ENCODE data around the gene IRS2.

Gene IRS2

DNA sequence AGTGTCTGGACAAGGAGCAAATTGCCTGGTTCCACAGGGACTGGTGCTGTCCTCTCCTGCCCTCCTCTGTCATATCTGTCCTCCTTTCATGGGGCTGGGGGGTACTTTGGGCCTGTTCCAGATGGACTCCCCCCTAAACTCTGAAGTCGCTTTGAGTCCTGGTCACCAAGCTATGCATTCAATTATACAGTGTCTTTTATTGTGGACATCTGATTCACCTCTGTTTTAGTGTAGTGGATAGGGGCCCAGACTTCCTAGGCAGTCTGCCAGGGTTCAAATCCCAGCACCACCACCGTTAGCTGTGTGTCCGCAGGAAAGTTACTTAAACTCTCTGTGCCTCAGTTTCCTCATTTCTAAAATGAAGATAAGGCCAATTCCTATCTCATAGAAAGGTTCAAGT lies 21.0 kb upstream of the IRS2 start:
- no peak for DNase-seq (ENCODE audit: low spot score)

DNA sequence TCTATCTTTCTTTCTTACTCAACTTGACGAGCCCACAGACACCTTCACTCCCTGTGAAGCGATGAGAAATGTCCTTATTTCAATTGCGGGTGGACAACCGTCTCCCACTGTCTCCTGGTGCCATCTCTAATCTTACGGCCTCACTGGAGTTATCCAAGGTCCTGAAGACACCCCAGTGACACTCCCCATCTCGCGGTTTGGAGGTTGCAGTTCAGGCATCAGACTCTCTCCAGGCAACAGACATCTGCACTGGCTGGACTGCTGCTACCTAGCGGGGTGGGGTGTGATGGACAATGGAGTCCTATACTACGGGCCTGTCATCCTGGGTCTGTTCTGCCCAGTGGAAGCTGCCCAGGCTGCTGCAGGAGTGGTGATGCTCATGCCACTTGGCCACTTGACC lies 18.3 kb upstream of the IRS2 start:
- DNase-seq (ENCODE audit: low spot score): no peak

DNA sequence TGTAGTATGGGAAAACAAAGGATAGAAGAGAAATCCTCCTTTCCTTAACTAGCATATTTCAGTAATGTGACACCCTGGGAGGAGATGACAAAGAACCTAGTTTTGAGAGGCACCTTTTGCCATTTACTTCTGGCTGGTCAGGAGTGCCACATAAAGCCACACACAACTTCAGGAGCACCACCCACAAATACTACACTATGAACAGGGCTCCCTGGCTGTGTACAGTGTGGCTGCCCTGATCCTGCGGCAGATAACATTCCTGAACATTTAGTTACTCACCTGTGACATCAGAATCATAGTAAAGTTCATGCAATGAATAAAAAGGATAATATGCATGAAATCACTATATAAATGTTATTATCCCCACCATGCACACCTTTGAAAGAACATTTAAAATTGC lies 17.4 kb upstream of the IRS2 start:
- DNase-seq (ENCODE audit: low spot score): no peak

DNA sequence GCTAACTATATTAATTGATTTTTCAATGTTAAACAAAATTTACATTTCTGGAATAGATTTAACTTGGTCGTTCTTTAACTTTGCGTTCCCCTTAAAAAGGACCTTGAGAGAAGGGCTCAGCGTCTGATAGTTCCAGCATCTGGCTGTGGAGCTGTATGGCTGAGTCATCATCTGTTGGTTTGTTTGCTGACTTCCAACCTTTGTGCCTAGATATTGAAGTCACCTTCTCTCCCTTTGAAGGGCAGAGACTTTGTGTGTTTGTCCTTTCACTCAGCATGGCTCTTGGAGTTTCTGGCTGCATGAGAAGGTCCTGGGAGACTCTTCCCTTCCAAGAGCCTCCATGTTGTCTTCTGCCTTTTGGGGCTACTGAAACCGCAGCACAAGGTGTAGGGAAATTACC lies 16.6 kb upstream of the IRS2 start:
- DNase-seq (ENCODE audit: low spot score): no peak

DNA sequence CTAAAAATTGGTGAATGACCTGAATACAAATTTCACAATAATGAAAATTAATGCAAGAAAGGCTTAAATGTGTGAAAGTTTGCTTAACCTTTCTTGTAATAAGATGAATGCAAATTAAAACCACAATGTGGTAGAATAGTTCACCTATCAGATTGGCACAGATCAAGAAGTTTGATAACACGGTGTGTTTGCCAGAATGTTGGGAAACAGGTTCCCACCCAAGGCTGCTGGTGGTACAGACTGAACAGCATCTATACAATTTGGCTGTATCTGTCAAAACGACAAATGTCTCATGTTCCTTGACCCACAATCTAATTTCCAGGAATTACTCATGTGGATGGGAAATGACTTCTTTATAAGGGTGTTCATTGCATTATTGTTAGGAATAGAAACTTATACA lies 8.6 kb upstream of the IRS2 start:
- DNase-seq (ENCODE audit: low spot score): no peak

DNA sequence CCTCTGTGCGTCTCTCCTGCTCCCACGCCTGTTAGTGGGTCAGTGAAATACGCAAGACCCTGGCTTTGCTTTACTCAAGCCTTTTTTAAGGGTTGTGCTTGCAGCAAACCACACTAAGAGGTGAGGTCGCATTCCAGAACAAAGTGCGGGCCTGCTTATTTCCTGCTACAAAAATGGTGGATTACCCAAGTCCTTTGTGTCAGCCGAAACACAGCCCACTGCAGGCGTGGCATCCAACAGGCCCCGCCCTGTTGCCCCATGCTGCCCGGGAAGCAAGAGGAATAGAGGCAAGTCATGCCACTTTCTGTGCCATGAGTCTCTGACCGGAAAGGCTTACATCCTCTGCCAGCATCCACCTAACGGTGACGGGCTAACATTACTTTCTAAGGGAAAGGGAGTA lies 7.7 kb upstream of the IRS2 start:
- DNase-seq (ENCODE audit: low spot score): no peak

DNA sequence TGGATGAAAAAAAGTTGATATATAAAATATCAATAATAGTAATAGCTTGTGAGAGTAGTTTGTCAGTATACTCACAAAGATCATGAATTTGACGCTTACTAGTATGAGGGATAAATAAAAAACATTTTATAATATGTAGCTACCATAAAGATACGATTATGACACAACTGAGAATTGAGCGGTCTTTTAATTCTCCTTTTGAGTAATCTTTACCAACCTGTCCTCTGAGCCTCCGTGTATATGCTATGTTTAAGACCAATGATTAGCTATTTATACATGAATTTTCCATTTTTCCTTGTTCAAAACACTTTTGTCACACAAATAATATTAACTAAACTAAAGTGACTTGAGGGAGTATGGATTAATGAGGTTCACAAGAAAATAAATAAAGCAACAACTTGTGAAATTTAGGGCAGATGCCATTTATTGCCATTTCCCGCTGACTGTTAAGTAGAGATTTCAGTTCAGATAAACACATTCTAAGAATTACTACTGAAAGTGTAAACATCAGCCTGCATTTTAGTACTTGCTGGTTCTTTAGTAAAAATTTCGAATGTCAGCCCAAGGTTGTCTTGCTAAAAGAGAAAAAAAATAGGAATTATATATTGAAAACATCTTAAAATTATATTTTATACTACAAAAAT lies 6.2 kb upstream of the IRS2 start:
- no peak for DNase-seq (ENCODE audit: low spot score)

DNA sequence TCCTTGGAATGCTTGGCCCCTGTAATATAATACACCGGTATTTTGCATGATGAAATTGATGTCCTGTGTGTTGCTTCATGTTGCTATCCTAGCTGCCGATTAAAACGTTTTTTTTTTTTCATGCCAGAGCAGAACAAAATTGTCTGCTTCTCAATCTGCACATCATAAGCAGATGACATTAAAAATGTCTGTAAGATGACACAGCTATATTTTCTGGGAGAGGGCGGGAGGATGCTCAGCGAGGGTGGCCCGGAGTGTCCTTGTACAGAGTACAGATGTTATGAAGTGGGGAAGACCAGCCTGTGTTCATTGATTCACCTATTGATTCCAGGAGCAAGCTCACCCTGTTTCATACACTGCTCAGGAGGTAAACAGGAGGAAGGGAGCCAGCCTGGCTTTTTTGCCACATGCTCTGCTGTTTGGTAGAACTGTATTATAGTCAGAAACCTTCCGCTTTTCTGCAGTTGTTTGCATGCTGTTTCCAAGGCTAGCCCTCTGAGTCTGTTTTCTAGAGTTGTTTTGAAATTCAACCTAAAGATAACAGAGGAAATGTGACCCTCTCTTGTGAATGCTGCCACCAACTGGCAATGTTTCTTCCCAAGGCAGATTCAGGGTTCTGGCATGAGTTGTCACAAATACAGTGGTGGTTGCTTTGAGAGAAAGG lies 4.7 kb upstream of the IRS2 start:
- DNase-seq (ENCODE audit: low spot score): peak; percentile 91

DNA sequence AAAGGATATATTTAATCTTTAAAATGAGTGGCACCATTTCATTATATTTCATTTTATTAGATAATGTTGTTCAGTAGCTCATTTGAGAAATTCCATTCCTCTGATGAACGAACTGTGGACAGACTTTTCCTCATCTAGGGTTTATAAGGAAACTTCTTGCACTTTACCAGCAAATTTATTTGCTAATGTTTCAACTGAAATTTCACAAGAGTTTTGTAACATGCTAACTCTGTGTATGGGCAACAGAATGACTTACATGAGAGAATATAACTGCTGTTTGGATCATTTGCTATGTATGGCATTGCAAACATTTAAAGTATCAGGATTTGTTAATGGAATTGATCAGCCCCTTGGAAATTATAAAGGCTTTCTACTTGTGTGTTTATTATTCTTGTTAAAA lies 3.7 kb upstream of the IRS2 start:
- DNase-seq (ENCODE audit: low spot score): no peak

DNA sequence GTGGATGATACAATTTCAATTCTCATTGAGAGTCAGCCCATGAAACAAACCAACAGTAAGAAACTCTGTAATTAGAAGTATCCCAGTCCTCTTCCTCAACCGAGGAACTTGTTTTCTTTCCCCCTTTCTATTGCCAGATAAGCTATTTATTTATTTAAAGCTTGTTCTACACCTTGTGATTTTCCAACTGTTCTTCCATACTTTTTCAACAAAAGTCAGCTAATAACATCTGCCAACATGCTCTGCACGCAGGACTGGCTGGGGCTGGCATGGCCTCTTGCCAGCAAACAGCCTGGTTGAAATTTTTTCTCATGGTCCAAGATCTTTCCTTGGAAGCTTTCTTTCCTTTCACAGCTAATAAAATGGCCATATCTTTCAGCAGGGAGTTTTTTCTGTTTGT lies 2.9 kb upstream of the IRS2 start:
- peak; percentile 46 for DNase-seq (ENCODE audit: low spot score)

DNA sequence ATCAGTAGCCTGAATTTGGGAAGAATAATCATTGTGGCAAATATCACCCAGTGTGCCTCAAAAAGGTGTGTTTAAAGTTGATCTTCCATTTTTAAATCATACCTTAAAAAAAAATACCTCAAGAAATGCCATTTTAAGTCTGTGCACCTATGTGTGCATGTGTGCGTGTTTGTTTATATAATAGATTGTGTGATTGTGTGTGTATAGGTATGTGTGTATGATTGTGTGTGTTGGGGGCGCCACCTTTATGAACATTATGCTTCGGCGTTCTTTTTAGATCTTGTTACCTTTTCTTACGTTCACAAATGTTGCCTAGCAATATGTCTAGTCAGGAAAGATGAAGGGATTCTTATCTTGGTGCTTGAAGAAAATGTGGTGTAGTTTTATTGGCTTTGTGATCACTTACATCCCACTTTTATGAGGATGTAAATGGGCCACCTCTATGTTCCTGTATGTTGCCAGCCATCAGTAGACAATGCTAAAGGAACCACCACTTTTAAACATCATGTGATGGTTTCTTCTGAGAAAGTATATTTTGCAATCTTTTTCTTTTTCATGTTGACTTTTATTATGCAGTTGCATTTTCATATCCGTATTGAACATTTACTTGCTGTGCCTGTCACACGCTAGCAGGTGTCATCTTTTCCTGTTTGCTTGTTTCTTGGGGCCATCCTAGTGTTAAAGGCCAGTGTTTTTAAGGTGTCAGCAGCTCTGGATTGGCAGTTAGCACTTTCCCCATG lies 2.2 kb upstream of the IRS2 start:
- DNase-seq (ENCODE audit: low spot score): peak; percentile 21

DNA sequence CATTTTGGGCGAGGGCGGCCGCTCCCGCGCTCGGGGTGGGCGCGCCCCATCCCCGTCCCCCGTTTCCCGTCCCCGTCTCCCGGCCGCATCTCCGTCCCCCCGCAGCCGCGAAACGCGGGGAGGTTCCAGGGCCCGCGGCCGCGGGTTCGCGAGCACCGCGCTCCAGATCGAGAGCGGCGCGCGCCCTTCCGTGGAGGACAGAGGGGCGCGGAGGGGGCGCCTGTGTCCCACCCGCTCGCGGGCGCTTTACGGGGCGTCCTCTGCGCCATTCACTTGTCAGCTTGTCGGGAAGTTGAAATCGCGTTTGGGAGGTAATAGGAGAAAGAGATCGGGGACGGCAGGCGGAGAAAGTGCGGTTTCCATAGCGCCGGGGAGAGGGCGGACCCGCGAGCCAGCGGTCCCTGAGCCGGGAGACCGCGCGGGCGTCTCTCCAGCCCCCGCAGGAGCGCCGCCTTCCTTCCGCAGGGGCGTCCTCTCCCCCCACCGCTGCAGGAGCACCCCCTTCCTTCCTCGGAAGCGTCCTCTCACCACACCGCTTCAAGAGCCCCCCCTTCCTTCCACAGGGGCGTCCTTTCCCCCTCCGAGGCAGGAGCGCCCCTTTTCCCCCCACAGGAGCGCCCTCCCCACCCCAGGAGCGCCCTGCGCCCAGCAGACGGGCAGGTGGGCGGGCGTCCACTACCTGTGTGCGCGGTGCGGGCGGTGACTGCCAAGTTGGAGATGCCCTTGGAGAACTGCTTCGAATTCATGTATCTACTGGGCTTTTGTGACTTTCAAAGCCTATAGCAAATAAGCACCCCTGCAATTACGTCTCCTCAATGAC lies 962 bp upstream of the IRS2 start:
- peak; percentile 29 for DNase-seq (ENCODE audit: low spot score)

DNA sequence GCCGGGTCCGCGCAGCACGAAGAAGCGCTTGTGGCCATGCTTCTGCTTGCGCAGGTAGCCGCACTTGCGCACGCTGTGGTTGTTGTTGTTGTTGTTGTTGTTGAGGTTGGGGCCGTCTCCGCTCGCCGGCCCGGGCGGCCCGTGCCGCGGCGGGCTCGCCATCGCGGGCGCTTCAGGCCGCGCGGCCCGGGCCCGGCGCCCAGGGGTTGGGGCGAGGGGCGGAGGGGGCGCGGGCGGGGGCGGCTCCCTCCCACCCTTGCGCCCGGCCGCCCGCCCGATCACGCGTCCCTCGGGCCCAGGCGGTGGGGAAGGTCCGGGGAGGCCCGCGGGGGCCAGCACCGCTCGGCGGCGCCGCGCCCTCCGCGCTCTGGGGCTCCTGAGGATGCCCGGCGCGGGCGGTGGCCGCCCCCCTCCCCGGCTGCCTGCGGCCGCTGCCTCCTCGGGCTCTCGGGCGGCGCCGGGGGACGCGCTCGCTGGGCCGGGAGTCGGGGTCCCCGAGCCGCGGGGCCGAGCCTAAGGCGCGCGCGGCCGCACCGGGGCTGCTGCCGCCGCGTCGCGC lies 412 bp downstream of the IRS2 start:
- DNase-seq (ENCODE audit: low spot score): no peak

DNA sequence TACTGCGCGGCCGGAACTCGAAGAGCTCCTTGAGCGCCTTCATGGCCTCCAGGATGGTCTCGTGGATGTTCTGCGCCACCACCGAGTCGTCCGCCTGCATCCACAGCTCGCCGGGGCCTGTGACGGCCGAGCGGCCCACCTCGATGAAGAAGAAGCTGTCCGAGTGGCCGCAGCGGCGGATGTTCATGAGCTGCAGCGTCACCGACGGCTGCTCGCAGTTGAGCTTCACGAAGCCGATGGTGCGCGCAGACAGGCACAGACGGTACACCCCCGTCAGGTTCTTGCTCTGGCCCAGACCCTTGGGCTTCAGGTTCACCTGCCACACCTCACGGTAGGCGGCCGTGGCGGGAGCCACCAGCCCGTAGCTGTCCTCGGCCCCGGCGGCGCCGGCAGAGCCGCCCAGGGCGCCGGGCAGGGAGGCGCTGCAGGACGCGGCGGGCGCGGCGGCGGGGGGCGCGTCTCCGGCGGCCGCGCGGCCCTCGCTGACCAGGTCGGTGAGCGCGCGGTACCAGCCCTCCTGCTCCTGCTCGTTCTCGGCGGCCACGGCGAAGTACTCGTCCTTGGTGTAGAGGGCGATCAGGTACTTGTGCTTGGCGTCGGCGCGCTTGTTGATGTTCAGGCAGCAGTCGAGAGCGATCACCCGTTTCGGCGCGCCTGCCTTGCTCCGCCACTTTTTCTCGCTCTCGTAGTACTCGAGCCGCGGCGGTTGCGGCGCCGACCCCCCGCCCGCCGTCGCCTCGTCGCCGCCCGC lies 1.1 kb downstream of the IRS2 start:
- no peak for DNase-seq (ENCODE audit: low spot score)

DNA sequence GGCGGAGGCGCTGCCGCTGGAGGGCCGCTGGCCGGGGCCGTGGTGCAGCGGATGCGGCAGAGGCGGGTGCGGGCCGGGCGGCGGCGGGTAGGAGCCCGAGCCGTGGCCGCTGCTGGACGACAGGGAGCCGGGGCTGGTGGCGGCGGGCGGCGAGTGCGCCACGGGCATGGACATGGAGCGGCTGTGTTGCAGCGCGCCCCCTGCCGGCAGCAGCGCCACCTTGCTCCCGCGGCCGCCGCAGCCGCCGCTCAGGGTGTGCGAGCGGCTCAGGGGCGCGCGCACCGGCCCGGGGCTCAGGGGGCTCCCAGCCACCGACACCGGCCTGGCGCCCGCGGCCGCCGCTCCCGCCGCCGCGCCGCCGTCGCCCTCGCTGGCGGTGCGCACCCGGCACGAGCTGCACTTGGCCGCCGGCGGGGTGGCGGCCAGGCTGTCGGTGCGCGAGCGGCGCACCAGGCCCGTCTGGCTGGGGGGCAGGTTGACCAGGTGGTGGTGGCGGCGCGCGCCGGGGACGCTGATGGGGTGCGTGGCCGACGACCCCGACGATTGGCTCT lies 1.7 kb downstream of the IRS2 start:
- peak; percentile 58 for DNase-seq (ENCODE audit: low spot score)

DNA sequence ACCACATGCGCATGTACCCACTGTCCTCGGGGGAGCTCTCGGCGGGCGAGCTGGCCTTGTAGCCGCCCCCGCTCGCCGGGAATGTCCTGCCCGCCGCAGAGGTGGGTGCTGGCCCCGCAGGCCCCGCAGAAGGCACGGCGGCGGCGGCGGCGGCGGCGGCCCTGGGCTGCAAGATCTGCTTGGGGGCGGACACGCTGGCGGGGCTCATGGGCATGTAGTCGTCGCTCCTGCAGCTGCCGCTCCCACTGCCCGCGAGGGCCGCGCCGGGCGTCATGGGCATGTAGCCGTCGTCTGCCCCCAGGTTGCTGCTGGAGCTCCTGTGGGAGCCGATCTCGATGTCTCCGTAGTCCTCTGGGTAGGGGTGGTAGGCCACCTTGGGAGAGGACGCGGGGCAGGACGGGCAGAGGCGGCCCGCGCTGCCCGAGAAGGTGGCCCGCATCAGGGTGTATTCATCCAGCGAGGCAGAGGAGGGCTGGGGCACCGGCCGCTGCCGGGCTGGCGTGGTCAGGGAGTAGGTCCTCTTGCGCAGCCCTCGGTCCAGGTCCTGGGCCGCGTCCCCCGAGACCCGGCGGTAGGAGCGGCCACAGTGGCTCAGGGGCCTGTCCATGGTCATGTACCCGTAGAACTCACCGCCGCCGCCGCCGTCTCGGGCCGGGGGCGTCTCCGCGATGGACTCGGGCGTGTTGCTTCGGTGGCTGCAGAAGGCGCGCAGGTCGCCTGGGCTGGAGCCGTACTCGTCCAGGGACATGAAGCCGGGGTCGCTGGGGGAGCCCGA lies 2.4 kb downstream of the IRS2 start:
- no peak for DNase-seq (ENCODE audit: low spot score)

DNA sequence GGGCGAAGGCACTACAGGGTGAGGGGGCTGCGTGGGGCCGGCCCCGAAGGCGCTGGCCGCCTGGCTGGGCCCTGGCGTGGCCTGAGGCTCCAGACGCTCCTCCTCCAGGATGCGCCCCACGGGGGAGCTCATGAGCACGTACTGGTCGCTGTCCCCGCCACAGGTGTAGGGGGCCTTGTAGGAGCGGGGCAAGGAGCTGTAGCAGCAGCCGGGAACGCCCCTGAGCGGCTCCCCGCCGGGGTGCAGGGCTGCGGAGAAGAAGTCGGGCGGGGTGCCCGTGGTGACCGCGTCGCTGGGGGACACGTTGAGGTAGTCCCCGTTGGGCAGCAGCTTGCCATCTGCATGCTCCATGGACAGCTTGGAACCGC lies 3.0 kb downstream of the IRS2 start:
- no peak for DNase-seq (ENCODE audit: low spot score)

DNA sequence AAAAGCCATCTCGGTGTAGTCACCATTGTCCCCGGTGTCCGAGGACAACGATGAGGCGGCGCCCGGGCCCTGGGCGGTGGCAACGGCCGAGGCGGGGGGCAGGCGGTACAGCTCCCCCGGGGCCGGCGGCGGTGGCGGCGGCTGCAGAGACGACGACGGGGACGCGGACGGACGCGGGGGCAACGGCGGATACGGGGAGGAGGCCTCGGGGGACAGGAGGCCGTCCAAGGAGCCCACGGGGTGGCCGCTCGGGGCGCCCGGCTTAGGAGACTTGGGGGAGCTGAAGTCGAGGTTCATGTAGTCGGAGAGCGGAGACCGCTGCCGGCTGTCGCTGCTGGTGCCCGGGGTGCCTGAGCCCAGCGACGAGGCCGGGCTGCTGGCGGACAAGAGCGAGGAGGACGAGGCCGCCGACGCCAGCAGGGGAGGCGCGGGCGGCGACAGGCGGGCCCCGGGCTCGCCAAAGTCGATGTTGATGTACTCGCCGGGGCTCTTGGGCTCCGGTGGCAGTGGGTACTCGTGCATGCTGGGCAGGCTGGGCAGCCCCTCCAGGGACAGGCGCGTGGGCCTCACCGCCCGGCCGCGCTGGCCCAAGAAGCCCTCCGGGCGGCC lies 3.5 kb downstream of the IRS2 start:
- DNase-seq (ENCODE audit: low spot score): no peak

DNA sequence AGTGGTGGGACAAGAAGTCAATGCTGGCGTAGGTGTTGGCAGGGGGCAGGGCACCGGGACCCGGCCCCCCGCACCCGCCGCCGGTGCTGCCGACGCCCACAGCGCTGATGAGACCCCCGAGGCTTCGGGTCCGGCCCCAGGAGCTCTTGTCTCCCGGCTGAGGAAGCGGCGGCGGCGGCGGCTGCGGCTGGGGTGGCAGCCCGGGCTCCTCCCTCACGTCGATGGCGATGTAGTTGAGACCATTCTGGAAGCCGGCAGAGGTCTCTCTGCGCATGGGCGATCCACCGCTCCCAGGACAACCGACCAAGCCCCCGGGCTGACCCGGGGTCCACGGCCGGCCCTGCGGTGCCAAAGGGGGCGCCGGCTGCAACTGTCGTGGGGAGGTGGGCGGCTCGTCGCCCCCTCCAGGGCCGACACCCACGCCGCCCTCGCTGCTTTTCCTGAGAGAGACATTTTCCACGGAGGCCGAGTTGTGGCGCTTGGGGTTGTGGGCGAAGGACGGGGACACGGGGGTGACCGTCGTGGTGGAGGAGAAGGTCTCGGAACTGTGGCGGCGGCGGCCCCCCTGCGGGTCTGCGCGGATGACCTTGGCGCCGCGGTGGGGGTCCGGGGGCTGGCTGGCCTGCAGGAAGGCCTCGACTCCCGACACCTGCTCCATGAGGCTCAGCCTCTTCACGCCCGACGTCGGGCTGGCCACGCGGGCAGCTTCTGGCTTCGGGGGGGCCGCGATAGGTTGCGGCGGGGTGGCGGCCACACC lies 4.1 kb downstream of the IRS2 start:
- DNase-seq (ENCODE audit: low spot score): no peak
